ENCODE results near the gene CABCOCO1. TPM values are rescaled to one million over a fixed set of nuclear protein-coding genes. Genes with fewer than 3 reads are reported as not detected.

CABCOCO1 gene
- total and polyA plus RNA-seq, 10 of the 15 experiments (the other 5 are each of a cell fraction or from before 2014, with no cell fraction given): not detected

DNA sequence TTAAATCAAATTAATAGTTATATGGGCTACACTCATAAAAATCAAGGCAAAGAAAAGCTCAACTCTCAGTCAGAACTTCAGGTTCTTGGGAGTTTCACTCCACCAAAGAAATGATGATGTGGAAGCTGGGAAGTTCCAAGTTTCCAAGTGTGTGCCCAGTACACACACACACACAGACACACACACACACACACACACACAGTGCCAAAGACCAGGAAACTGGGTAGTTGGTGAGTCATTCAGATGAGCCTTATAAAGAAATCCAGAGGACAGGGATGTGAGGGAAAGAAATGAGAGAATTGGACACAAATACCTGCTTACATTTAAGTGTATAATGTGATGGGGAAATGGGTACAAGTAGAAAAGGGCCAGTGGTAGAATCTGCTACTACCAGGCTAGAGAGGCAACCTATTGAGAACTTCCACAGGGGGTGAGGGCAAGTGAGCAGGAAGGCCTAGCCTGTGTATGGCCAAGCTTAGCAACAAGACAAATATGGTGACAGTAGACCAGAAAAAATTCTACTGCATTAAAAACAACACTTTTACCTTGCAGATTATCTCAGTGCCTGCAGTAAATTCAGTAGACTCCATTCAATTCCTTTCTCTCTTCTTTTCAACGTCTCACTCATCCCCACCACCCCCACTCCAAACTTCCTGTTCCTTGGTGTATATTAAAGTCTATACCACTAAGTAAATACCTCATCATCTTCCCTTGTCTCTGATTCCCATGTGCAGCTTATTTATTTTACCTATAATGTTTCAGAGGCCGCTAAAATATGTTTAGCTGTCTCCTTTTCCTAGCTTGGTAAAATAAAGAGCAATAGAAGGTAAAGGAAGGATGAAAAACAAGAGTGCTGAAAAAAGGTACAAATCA lies 95.0 kb downstream of the CABCOCO1 start:
- H3K27ac ChIP-seq (ENCODE audit: control insufficient read depth, insufficient read depth): no peak overlapping the region
- no peak overlapping the region for H2AFZ ChIP-seq (ENCODE audit: control insufficient read depth, low read depth, low read length)
- H3K9ac ChIP-seq (ENCODE audit: control insufficient read depth, insufficient read depth, low read length): no peak overlapping the region
- no peaks in the 10 kb centered on the region for H3K4me1 ChIP-seq (ENCODE audit: control insufficient read depth, insufficient read depth, low read length)
- ChIA-PET CTCF (interaction anchor here (0.9 kb wide), 1 partner anchor 487 kb away, joined by 3 read pairs; no protein-coding TSS in a partner anchor), RAD21 (ENCODE audit: unreplicated experiment) (no interaction called here), POLR2A (no interaction called here), SMC1A (ENCODE audit: uncharacterized antibody, unreplicated experiment) (no interaction called here)
- BruUV-seq (replicated peaks): no TSS peak
- FAIRE-seq (no peak), ATAC-seq (no peak), DNase-seq (ENCODE audit: low read depth, low spot score) (no peak)
- H3K9me3 ChIP-seq (replicated peaks; ENCODE audit: control insufficient read depth, insufficient read depth, low read length): no peaks in the 10 kb centered on the region
- WGBS (ENCODE audit: insufficient coverage, insufficient replicate concordance, low lambda C conversion rate, missing lambda C conversion rate): 78% methylated on average over 2 of the region's 2 CpGs
- intact Hi-C loops (cut with micrococcal nuclease; ENCODE audit: unreplicated experiment) (loop anchor here (10.0 kb wide), 1 partner anchor 277 kb away; no protein-coding TSS in a partner anchor), in situ Hi-C loops (cut with MboI) (no loop called here)
- H3K36me3 ChIP-seq (ENCODE audit: control insufficient read depth in 2 of 2, insufficient read depth in 2 of 2, low read length in 1 of 2): no peaks in the 10 kb centered on the region
- no peaks in the 10 kb centered on the region for H3K27me3 ChIP-seq (replicated peaks in 1 of 2; ENCODE audit: control insufficient read depth in 2 of 2, insufficient read depth in 2 of 2, low read length in 1 of 2)
- H3K4me2 ChIP-seq (ENCODE audit: control insufficient read depth, insufficient read depth): no peak overlapping the region
- TF ChIP-seq, protein P1, sequence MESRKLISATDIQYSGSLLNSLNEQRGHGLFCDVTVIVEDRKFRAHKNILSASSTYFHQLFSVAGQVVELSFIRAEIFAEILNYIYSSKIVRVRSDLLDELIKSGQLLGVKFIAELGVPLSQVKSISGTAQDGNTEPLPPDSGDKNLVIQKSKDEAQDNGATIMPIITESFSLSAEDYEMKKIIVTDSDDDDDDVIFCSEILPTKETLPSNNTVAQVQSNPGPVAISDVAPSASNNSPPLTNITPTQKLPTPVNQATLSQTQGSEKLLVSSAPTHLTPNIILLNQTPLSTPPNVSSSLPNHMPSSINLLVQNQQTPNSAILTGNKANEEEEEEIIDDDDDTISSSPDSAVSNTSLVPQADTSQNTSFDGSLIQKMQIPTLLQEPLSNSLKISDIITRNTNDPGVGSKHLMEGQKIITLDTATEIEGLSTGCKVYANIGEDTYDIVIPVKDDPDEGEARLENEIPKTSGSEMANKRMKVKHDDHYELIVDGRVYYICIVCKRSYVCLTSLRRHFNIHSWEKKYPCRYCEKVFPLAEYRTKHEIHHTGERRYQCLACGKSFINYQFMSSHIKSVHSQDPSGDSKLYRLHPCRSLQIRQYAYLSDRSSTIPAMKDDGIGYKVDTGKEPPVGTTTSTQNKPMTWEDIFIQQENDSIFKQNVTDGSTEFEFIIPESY (IDR thresholded peaks at IDR 0.05): no peak
- TF ChIP-seq ZSCAN29 (IDR thresholded peaks at IDR 0.05) (no peak), YBX1 (IDR thresholded peaks at IDR 0.05) (no peak), ZNF384 (IDR thresholded peaks at IDR 0.05; ENCODE audit: borderline replicate concordance, low read depth, low read length) (no peak)
- H3K4me3 ChIP-seq: no peak overlapping the region
- no peaks in the 10 kb centered on the region for H4K20me1 ChIP-seq (ENCODE audit: control insufficient read depth, insufficient read depth)
- H3K79me2 ChIP-seq (ENCODE audit: control insufficient read depth, insufficient read depth, low read length): no peaks in the 10 kb centered on the region

DNA sequence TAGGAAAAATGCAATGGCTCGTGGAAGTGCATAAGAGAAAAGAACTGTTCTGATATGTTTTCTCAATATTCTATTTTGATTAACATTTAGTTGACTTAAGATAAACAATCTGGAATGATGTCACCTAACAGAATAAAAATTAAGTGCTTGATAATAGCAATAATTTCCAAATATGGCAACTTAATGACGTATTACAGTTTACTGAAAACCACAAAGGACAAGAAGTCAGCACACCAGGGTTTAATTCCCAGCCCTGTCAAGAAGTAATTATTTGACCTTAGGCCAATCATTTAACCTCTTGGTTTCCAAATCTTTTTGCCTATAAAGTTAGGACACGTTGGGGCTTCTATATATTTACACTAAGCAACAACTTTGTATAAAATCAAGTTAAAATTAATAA lies 95.7 kb downstream of the CABCOCO1 start:
- in situ Hi-C loops (cut with MboI): no loop called here
- intact Hi-C loops (cut with micrococcal nuclease; ENCODE audit: unreplicated experiment): loop anchor here (10.0 kb wide), 1 partner anchor 276 kb away; no protein-coding TSS in a partner anchor
- TF ChIP-seq IKZF1 (conservative IDR thresholded peaks at IDR 0.05): no peak
- no peak for TF ChIP-seq FOXK2 (IDR thresholded peaks at IDR 0.05)
- TF ChIP-seq POU2F2 (IDR thresholded peaks at IDR 0.05; ENCODE audit: borderline replicate concordance, low read depth, low read length): no peak
- no peak for TF ChIP-seq NR2F1 (conservative IDR thresholded peaks at IDR 0.05)
- TF ChIP-seq, protein P2, sequence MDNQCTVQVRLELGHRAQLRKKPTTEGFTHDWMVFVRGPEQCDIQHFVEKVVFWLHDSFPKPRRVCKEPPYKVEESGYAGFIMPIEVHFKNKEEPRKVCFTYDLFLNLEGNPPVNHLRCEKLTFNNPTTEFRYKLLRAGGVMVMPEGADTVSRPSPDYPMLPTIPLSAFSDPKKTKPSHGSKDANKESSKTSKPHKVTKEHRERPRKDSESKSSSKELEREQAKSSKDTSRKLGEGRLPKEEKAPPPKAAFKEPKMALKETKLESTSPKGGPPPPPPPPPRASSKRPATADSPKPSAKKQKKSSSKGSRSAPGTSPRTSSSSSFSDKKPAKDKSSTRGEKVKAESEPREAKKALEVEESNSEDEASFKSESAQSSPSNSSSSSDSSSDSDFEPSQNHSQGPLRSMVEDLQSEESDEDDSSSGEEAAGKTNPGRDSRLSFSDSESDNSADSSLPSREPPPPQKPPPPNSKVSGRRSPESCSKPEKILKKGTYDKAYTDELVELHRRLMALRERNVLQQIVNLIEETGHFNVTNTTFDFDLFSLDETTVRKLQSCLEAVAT (IDR thresholded peaks at IDR 0.05): no peak
- TF ChIP-seq, protein P3, sequence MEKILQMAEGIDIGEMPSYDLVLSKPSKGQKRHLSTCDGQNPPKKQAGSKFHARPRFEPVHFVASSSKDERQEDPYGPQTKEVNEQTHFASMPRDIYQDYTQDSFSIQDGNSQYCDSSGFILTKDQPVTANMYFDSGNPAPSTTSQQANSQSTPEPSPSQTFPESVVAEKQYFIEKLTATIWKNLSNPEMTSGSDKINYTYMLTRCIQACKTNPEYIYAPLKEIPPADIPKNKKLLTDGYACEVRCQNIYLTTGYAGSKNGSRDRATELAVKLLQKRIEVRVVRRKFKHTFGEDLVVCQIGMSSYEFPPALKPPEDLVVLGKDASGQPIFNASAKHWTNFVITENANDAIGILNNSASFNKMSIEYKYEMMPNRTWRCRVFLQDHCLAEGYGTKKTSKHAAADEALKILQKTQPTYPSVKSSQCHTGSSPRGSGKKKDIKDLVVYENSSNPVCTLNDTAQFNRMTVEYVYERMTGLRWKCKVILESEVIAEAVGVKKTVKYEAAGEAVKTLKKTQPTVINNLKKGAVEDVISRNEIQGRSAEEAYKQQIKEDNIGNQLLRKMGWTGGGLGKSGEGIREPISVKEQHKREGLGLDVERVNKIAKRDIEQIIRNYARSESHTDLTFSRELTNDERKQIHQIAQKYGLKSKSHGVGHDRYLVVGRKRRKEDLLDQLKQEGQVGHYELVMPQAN (conservative IDR thresholded peaks at IDR 0.05): no peak
- TF ChIP-seq ZNF207 (IDR thresholded peaks at IDR 0.05; ENCODE audit: borderline replicate concordance): no peak

More for the DNA sequence above, 95.7 kb downstream of the CABCOCO1 start:
- BruUV-seq (replicated peaks): no TSS peak
- H4K20me1 ChIP-seq (ENCODE audit: control insufficient read depth, insufficient read depth): no peaks in the 10 kb centered on the region
- H3K4me1 ChIP-seq (ENCODE audit: control insufficient read depth, insufficient read depth, low read length): no peaks in the 10 kb centered on the region
- no peak overlapping the region for H2AFZ ChIP-seq (ENCODE audit: control insufficient read depth, low read depth, low read length)
- ChIA-PET CTCF (no interaction called here), SMC1A (ENCODE audit: uncharacterized antibody, unreplicated experiment) (no interaction called here), RAD21 (ENCODE audit: unreplicated experiment) (no interaction called here), POLR2A (no interaction called here)
- no peak overlapping the region for H3K4me3 ChIP-seq
- FAIRE-seq: no peak
- no peaks in the 10 kb centered on the region for H3K79me2 ChIP-seq (ENCODE audit: control insufficient read depth, insufficient read depth, low read length)
- no peak for DNase-seq (ENCODE audit: low read depth, low spot score)
- H3K27ac ChIP-seq (ENCODE audit: control insufficient read depth, insufficient read depth): no peak overlapping the region
- H3K9me3 ChIP-seq (replicated peaks; ENCODE audit: control insufficient read depth, insufficient read depth, low read length): no peaks in the 10 kb centered on the region
- H3K27me3 ChIP-seq (replicated peaks in 1 of 2; ENCODE audit: control insufficient read depth in 2 of 2, insufficient read depth in 2 of 2, low read length in 1 of 2): no peaks in the 10 kb centered on the region
- no peak overlapping the region for H3K9ac ChIP-seq (ENCODE audit: control insufficient read depth, insufficient read depth, low read length)
- H3K36me3 ChIP-seq (ENCODE audit: control insufficient read depth in 2 of 2, insufficient read depth in 2 of 2, low read length in 1 of 2): no peaks in the 10 kb centered on the region
- ATAC-seq: no peak
- WGBS (ENCODE audit: insufficient coverage, insufficient replicate concordance, low lambda C conversion rate, missing lambda C conversion rate): 29% methylated on average over 3 of the region's 3 CpGs
- H3K4me2 ChIP-seq (ENCODE audit: control insufficient read depth, insufficient read depth): no peak overlapping the region
